A549 (cell line): ENCODE results near the gene TMEM9. TPM values are rescaled to one million over a fixed set of nuclear protein-coding genes. Genes with fewer than 3 reads are reported as not detected.

Experiments used
- ATAC-seq, 2 experiments: fragments of 200-7000 bp in 1 of 2; fragments of >200 bp in 1 of 2; cut with Nextera tagmentation in 1 of 2; cut with Tn5 transposase in 1 of 2; 3 replicates each; pipeline versions ENCODE4 v1.8.0 to v1.9.1; 2018 to 2020; ENCODE audit warnings: mild to moderate bottlenecking in 1 of 2, moderate library complexity in 1 of 2
- CTCF ChIA-PET: fragments of 300-600 bp; sonication (Branson Sonifier 250); formaldehyde crosslinking; extraction: SDS; loops from one replicate; lab custom pipeline; 2021; ENCODE audit warnings: antibody characterized with exemption, inconsistent platforms; lab: Yijun Ruan, JAX
- POLR2A ChIA-PET: fragments of 350-600 bp; formaldehyde crosslinking; extraction: SDS; loops from one replicate; lab custom pipeline; 2021; ENCODE audit warnings: antibody characterized with exemption, inconsistent platforms; lab: Yijun Ruan, JAX
- DNase-seq, 2 experiments: peaks; one replicate each; pipeline versions ENCODE4 v3.0.0 to v3.0.0-alpha.2; 2011 to 2016; ENCODE audit warnings: low read depth in 1 of 2, low spot score in 1 of 2
- FAIRE-seq: peaks from 2 replicates; lab custom pipeline; 2011; peaks lifted over from hg19 to GRCh38; lab: Jason Lieb, UNC
- H3K27ac ChIP-seq, 2 experiments: fragments of >200 bp; sonication (Bioruptor Twin); formaldehyde crosslinking; 3 replicates each; pipeline ENCODE4 v1.5.1; 2016 to 2017
- H3K4me1 ChIP-seq: fragments of >200 bp; sonication (Bioruptor Twin); formaldehyde crosslinking; 3 replicates; pipeline ENCODE4 v1.6.1; 2016
- H3K4me2 ChIP-seq: fragments of >200 bp; sonication (Bioruptor Twin); formaldehyde crosslinking; 3 replicates; pipeline ENCODE4 v1.6.1; 2016
- H3K4me3 ChIP-seq: fragments of >200 bp; sonication (Bioruptor Twin); formaldehyde crosslinking; 3 replicates; pipeline ENCODE4 v1.5.1; 2016
- H3K9me3 ChIP-seq: fragments of >200 bp; sonication (Bioruptor Twin); formaldehyde crosslinking; 3 replicates; pipeline ENCODE4 v1.6.1; 2016
- BHLHE40 ChIP-seq: IDR thresholded peaks from 2 replicates; pipeline ENCODE4 v1.6.1; 2012; ENCODE audit warnings: low read depth, low read length, inconsistent platforms
- EP300 ChIP-seq, 2 experiments: fragments of >200 bp; sonication (Bioruptor Twin); formaldehyde crosslinking; IDR thresholded peaks; 2 replicates in 1 of 2; 3 replicates in 1 of 2; pipeline ENCODE4 v1.6.1; 2016 to 2017
- HDAC2 ChIP-seq: fragments of 200-600 bp; sonication (generic); IDR thresholded peaks from 2 replicates; pipeline ENCODE4 v1.6.1; 2016
- HEYL ChIP-seq: fragments of 250-450 bp; sonication (Bioruptor Pico); IDR thresholded peaks from 2 replicates; pipeline ENCODE4 v1.8.0; 2021; ENCODE audit warnings: mild to moderate bottlenecking, moderate library complexity
- HOXA7 ChIP-seq: fragments of 250-450 bp; sonication (Bioruptor Pico); IDR thresholded peaks from 2 replicates; pipeline ENCODE4 v1.5.0; 2020; ENCODE audit warnings: mild to moderate bottlenecking, moderate library complexity
- HOXB13 ChIP-seq: fragments of 250-450 bp; sonication (Bioruptor Pico); IDR thresholded peaks from 2 replicates; pipeline ENCODE4 v1.5.0; 2020; ENCODE audit warnings: low read depth, mild to moderate bottlenecking, moderate library complexity
- HOXB5 ChIP-seq: fragments of 250-450 bp; sonication (Bioruptor Pico); IDR thresholded peaks from 2 replicates; pipeline ENCODE4 v1.5.0; 2020; ENCODE audit warnings: mild to moderate bottlenecking, moderate library complexity
- MAFK ChIP-seq: fragments of 450-650 bp; IDR thresholded peaks from 2 replicates; pipeline ENCODE4 v1.6.1; 2014; ENCODE audit not compliant: partially characterized antibody
- NFE2L2 ChIP-seq: fragments of 150-350 bp; conservative IDR thresholded peaks from 2 replicates; pipeline ENCODE4 v1.6.1; 2014; ENCODE audit warnings: low read length
- RARB ChIP-seq: fragments of 250-450 bp; sonication (Bioruptor Pico); IDR thresholded peaks from 2 replicates; pipeline ENCODE4 v1.8.0; 2021; ENCODE audit warnings: mild to moderate bottlenecking, moderate library complexity
- SMC3 ChIP-seq: fragments of >200 bp; sonication (Bioruptor Twin); formaldehyde crosslinking; IDR thresholded peaks from 3 replicates; pipeline ENCODE4 v1.6.1; 2018; ENCODE audit warnings: inconsistent platforms
- SREBF2 ChIP-seq: fragments of 450-650 bp; IDR thresholded peaks from 2 replicates; pipeline ENCODE4 v1.6.1; 2014; ENCODE audit warnings: mild to moderate bottlenecking, moderate library complexity
- ZFP36 ChIP-seq: fragments of 450-650 bp; IDR thresholded peaks from 2 replicates; pipeline ENCODE4 v1.6.1; 2014; ENCODE audit warnings: borderline replicate concordance; ENCODE audit not compliant: partially characterized antibody
- ZNF302 ChIP-seq: fragments of 250-450 bp; sonication (Bioruptor Pico); IDR thresholded peaks from 2 replicates; pipeline ENCODE4 v1.9.0; 2021; ENCODE audit warnings: inconsistent platforms, mild to moderate bottlenecking, moderate library complexity
- ZSCAN20 ChIP-seq: fragments of 250-450 bp; sonication (Bioruptor Pico); IDR thresholded peaks from 2 replicates; pipeline ENCODE4 v1.8.0; 2022; ENCODE audit warnings: mild to moderate bottlenecking, moderate library complexity
- WGBS: methylation state at CpG from one replicate; pipeline ENCODE4 v1.1.6; 2017; ENCODE audit errors: missing lambda C conversion rate; 5-methylcytosine and 5-hydroxymethylcytosine counted together
- polyA plus RNA-seq, 4 experiments: library from polyadenylated mRNA; depleted of rRNA in 3 of 4; stranded (reverse); fragments of >200 nt; fragmentation: RNase III in 1 of 4; extraction: RNeasy Plus Mini Kit Qiagen cat#74134 plus additional on column Dnase treatment in 1 of 4; gene quantifications; 2 replicates in 3 of 4; 3 replicates in 1 of 4; pipeline ENCODE4 v1.2.3, GENCODE V29; 2011 to 2017
- TF ChIP-seq, protein P1 (sequence below): fragments of 250-450 bp; sonication (Bioruptor Pico); IDR thresholded peaks from 2 replicates; pipeline ENCODE4 v1.5.0; 2021; ENCODE audit warnings: mild to moderate bottlenecking, moderate library complexity, borderline replicate concordance

Gene TMEM9
- polyA plus RNA-seq, 2 of the 4 experiments (the other 2 are of a cell fraction): 86.8 to 97.0 TPM

DNA sequence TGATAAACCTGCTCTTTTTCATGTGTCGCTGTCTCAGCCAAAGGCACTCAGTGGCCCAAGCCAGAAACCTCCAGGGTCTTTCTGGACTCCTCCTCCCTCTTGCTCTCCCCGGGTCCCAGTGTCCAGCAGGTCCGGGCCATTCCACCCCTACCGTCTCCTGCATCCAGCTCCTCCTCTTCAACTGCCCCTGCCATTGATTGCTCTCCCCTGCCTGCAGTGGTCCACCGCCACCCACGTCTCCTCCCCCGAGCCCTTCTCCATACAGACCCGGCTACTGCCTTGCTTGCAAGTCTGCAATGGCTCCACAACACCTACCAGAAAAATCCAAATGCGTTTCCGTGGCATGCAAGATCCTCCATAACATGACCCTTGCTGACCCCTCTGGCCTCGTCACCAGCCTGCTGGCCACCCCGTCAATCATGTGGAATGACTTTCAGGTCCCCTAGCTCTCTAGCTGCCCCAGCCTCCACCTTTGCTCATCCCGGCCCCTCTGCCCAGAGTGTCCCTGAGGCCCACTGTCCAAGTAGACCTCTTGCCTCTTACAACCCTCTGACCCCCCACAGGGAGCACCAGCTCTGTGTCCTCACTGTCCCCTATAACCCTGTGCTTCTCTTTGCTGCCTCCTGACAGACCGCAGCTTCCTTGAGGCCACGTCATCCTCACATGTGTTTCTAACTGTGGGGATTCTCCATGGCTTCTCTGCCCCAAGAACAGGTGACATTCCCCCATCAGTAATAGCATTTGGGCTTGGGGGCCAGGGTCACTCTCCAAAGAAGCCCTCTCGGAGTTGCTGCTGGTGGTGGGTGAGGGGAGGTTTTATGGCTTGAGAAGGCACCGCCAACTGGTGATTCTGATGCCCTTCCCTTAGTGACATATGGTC lies 57.1 kb downstream of the TMEM9 start:
- no peak overlapping the region for H3K4me2 ChIP-seq
- no peaks in the 10 kb centered on the region for H3K4me1 ChIP-seq
- DNase-seq: no peak
- no peak for FAIRE-seq
- 68% methylated on average over 16 of the region's 17 CpGs for WGBS
- TF ChIP-seq BHLHE40 (no peak), ZSCAN20 (CRISPR knock-in tag) (no peak), HEYL (no peak)
- no peaks in the 10 kb centered on the region for H3K9me3 ChIP-seq
- H3K27ac ChIP-seq: no peak overlapping the region
- no peak for ATAC-seq
- no peak overlapping the region for H3K4me3 ChIP-seq
- CTCF ChIA-PET: interaction anchor here (2.5 to 12.4 kb wide), 3 partner anchors 12 to 125 kb away, joined by 7 to 84 read pairs (median 45); partner anchors contain the start of gene CACNA1S
- POLR2A ChIA-PET: no interaction called here

DNA sequence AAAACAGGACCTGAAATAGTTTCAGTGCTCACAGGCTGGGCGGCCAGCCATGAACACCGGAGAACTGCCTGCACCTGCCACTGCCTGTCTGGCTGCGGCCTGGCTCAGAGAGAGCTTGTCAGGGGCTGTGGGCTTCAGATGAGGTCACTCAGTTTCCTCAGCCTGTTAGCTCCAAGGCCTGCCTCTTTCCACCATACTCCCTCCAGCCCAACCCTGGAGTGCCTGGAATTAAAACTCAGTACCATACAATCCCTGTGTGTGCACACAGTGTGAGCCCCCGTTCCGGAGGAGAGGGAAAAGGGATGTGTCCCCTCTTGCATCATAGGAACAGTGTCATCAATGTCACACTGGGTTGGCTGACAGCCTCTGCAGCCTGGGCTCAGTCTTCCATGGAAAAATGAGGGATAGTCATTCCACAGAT lies 58.2 kb downstream of the TMEM9 start:
- H3K27ac ChIP-seq: no peak overlapping the region
- no peak for ATAC-seq
- no peak for DNase-seq
- no peaks in the 10 kb centered on the region for H3K9me3 ChIP-seq
- no peak overlapping the region for H3K4me3 ChIP-seq
- H3K4me1 ChIP-seq: no peaks in the 10 kb centered on the region
- FAIRE-seq: no peak
- TF ChIP-seq HDAC2 (no peak), RARB (CRISPR knock-in tag) (no peak), SREBF2 (no peak), ZNF302 (CRISPR knock-in tag) (no peak)
- 63% methylated on average over 5 of the region's 5 CpGs for WGBS
- ChIA-PET CTCF (interaction anchor here (0.7 to 12.4 kb wide), 5 partner anchors 11 to 205 kb away, joined by 3 to 84 read pairs (median 3); partner anchors contain the start of gene CACNA1S), POLR2A (no interaction called here)
- H3K4me2 ChIP-seq: no peak overlapping the region

DNA sequence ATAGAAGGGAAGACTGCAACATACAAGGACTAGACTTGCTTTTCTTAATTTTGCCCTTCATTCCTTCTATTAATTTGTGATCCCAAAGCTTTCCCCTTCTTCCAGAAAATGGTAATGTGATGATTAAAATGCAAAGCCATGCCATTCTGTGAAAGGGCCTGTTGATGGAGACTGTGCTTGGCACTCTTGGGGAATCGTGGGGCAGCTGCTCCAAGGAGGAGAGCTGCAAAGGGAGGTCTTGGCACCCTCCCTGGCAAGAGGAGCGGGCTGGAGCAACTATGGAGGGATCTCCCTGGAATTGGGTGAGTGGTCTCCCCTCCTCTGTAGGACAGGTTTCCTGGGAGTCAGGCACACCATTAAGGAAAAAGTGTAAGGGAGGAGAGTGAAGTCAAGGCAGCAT lies 58.7 kb downstream of the TMEM9 start:
- no peaks in the 10 kb centered on the region for H3K4me1 ChIP-seq
- TF ChIP-seq HOXB13 (CRISPR knock-in tag): no peak
- no peak for TF ChIP-seq SMC3
- TF ChIP-seq MAFK: no peak
- no peak for TF ChIP-seq NFE2L2
- no peak for TF ChIP-seq ZFP36
- TF ChIP-seq, protein P1, sequence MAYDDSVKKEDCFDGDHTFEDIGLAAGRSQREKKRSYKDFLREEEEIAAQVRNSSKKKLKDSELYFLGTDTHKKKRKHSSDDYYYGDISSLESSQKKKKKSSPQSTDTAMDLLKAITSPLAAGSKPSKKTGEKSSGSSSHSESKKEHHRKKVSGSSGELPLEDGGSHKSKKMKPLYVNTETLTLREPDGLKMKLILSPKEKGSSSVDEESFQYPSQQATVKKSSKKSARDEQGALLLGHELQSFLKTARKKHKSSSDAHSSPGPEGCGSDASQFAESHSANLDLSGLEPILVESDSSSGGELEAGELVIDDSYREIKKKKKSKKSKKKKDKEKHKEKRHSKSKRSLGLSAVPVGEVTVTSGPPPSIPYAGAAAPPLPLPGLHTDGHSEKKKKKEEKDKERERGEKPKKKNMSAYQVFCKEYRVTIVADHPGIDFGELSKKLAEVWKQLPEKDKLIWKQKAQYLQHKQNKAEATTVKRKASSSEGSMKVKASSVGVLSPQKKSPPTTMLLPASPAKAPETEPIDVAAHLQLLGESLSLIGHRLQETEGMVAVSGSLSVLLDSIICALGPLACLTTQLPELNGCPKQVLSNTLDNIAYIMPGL (CRISPR knock-in tag): no peak
- TF ChIP-seq HOXB5: no peak
- no peak overlapping the region for H3K4me3 ChIP-seq
- H3K4me2 ChIP-seq: no peak overlapping the region
- H3K27ac ChIP-seq: no peak overlapping the region
- no peaks in the 10 kb centered on the region for H3K9me3 ChIP-seq
- WGBS: 66% methylated on average over 2 of the region's 2 CpGs
- POLR2A ChIA-PET: no interaction called here
- CTCF ChIA-PET: interaction anchor here (0.7 to 12.4 kb wide), 5 partner anchors 11 to 205 kb away, joined by 3 to 84 read pairs (median 4); partner anchors contain the start of gene CACNA1S
- FAIRE-seq: no peak
- no peak for ATAC-seq
- DNase-seq: no peak

DNA sequence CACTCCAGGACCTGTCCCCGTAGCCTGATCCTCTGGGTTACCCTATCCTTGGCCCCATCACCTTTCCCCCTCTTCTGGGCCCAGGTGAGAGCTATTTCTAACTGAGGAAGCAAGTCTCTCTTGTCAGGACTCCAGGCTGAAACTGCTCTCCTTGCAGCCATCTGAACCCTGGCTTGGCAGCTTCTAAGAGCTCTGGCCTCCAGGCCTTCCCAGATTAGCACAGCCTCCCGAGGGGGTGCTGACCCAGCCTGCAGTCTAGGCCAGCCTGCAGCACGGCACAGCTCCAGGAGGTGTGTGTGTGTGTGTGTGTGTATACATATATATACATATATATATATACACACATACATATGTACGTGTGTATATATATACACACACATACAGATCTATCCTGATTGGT lies 59.4 kb downstream of the TMEM9 start:
- POLR2A ChIA-PET: no interaction called here
- WGBS: 68% methylated on average over 3 of the region's 4 CpGs
- ATAC-seq: no peak

More for the DNA sequence above, 59.4 kb downstream of the TMEM9 start:
- CTCF ChIA-PET: interaction anchor here (1.2 to 12.4 kb wide), 4 partner anchors 10 to 204 kb away, joined by 3 to 84 read pairs (median 24); partner anchors contain the start of gene CACNA1S
- no peak overlapping the region for H3K4me2 ChIP-seq
- H3K4me3 ChIP-seq: no peak overlapping the region
- FAIRE-seq (no peak), DNase-seq (no peak)
- H3K4me1 ChIP-seq: no peaks in the 10 kb centered on the region
- H3K9me3 ChIP-seq: no peaks in the 10 kb centered on the region
- no peak overlapping the region for H3K27ac ChIP-seq
- TF ChIP-seq EP300 (IDR thresholded peaks at IDR 0.05): no peak
- no peak for TF ChIP-seq HOXA7 (CRISPR knock-in tag)
- TF ChIP-seq SREBF2: no peak
- TF ChIP-seq, all 56 proteins: peak for 0
